Measurements from ENCODE around the gene RNF43.
A peak's percentile ranks its signal among the peaks of the same experiment; 100 is the strongest.
"Not testable (repeated sequence)": the region's sequence is repeated elsewhere in the genome, so short reads cannot be mapped to it uniquely, and the experiment has no call there.

The RNF43 gene

DNA sequence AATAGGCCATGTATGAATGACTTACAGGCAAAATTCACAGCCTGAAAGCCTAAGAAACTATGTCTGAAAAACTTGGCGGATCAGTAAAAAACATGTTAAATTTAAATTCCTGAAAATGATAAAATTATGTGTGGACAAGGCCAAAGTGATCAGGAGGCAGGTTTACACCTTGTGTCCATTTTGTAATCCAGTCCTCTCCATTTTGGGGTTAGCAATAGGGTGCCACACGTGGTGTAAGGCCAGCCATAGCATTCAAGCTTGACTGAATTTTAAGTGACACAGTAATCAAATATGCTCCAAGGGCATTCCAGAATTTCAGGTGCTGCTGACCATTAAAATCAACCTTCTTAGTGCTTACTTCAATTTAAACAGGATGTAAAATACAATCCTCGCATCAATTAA is 2.7 kb downstream of the RNF43 start:
- peaks cover 44% of the 10 kb centered on the region for H3K4me1 Mint-ChIP-seq (ENCODE audit: low read depth)
- no peak for DNase-seq
- H3K27me3 Mint-ChIP-seq: no peaks in the 10 kb centered on the region
- no peak overlapping the region for H3K4me3 Mint-ChIP-seq
- H3K9me3 Mint-ChIP-seq: no peaks in the 10 kb centered on the region
- H3K36me3 Mint-ChIP-seq (ENCODE audit: low read depth): no peaks in the 10 kb centered on the region
- H3K27ac Mint-ChIP-seq: no peak overlapping the region

DNA sequence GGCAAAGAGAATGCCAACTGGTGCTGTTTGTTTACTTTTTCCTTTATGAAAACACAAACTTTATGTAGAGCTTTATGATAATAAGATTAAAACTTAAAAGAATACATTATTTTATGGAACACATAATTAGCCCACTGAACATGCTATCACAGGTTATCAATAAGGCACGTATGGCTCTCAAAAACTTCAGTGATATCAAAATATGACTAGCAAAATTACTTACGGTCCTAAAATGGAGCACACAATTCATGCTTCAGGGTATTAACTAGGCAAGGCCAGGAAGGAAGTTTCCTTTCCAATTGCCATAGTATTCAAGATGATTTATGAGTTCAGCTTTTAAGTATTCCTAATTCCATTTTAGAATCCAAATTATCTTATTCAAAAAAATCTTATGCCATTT is 3.6 kb downstream of the RNF43 start:
- DNase-seq: no peak
- H3K27ac Mint-ChIP-seq: peak overlapping the region; percentile 87
- no peaks in the 10 kb centered on the region for H3K36me3 Mint-ChIP-seq (ENCODE audit: low read depth)
- H3K4me1 Mint-ChIP-seq (ENCODE audit: low read depth): peaks cover 44% of the 10 kb centered on the region
- H3K27me3 Mint-ChIP-seq: no peaks in the 10 kb centered on the region
- no peak overlapping the region for H3K4me3 Mint-ChIP-seq
- H3K9me3 Mint-ChIP-seq: no peaks in the 10 kb centered on the region

DNA sequence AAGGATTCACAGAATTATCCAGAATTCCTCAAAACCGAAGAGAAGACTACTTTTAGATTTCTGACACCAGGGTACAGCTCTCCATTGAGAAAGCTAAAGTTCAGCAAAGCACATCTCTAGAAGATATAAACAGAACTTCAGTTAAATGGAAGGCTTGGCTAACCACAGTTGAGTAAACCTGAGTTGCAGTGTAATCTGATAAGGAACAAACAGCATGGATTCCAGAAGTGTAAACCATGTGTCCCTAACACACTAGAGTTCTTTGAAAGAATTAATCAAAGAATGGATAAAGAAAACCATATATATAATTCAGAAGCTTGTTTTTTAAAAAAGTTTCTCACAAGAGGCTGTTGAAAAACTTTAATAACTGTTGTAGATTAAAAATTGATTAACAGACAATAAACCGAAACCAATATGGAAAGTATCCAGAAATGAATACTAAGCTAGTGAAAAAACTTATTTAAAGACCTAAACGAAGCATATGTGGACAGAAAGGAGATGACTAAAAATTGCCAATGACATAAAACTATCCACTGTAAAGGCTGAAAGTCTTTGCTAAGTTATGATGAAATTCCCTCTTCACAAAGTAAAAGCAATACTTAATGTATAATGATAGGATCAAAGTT is 4.3 kb downstream of the RNF43 start:
- no peak for DNase-seq
- Mint-ChIP-seq H3K4me1 (ENCODE audit: low read depth) (peaks cover 40% of the 10 kb centered on the region), H3K36me3 (ENCODE audit: low read depth) (no peaks in the 10 kb centered on the region), H3K9me3 (no peaks in the 10 kb centered on the region), H3K4me3 (peak overlapping the region; percentile 42), H3K27ac (peak overlapping the region; percentile 87), H3K27me3 (no peaks in the 10 kb centered on the region)

DNA sequence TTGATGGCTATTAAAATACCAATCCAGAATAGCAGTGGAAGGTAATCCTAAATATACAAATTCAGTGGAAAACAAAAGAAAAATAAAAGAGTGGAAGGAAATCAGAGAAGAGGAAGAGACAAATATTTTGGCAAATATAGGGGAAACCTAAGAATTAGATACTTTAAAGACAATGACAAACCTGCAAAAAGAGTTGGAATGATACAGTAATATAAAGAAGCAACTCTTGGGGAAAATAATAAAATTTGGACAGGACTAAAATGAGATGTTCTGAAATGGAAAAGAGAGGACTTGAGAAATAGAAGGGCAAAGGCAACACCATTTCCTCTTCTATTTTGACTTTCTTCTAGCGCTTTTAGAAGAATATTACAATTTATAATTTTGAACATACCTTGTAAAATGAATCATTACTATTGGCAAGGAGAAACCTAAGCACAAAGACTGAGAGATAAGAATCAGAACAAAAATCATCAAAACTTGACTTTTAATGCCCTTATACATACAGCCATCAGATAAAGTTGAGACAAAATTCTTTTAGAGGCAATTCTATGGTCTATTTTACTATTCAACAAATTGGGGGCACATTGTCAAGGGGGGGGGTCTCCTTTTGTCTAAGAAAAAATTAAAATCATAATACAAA is 5.2 kb downstream of the RNF43 start:
- peak overlapping the region; percentile 10 for H3K4me3 Mint-ChIP-seq

DNA sequence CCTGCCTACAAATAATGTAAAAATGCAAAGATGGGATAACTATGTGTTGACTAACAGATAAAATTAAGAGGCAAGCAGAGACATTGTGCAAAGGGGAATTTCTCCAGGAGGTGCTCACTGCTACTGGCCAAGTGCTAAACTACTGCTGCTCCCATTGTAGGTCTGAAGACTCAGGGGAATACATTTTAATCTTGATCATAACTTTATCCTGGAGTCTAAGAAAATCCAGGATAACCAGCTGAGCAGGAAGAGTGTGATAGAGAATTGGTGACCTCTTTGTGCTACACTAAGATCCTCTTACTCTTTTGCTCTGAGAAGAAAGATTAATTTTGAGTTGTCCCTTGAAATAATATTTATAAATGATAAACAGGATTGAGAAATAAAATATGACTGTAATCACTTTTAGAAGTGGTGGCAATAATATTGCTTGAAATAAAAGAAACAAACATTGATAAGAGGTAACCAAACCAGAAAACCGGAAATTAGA is 5.9 kb downstream of the RNF43 start:
- Mint-ChIP-seq H3K9me3 (no peaks in the 10 kb centered on the region), H3K27me3 (no peaks in the 10 kb centered on the region), H3K27ac (no peak overlapping the region), H3K4me3 (no peak overlapping the region), H3K4me1 (ENCODE audit: low read depth) (peaks cover 27% of the 10 kb centered on the region), H3K36me3 (ENCODE audit: low read depth) (no peaks in the 10 kb centered on the region)
- no peak for DNase-seq

More for the DNA sequence above, 5.2 kb downstream of the RNF43 start:
- peak overlapping the region; percentile 87 for H3K27ac Mint-ChIP-seq
- H3K4me1 Mint-ChIP-seq (ENCODE audit: low read depth): peaks cover 31% of the 10 kb centered on the region
- DNase-seq: no peak
- H3K36me3 Mint-ChIP-seq (ENCODE audit: low read depth): no peaks in the 10 kb centered on the region
- H3K9me3 Mint-ChIP-seq: no peaks in the 10 kb centered on the region
- no peaks in the 10 kb centered on the region for H3K27me3 Mint-ChIP-seq

DNA sequence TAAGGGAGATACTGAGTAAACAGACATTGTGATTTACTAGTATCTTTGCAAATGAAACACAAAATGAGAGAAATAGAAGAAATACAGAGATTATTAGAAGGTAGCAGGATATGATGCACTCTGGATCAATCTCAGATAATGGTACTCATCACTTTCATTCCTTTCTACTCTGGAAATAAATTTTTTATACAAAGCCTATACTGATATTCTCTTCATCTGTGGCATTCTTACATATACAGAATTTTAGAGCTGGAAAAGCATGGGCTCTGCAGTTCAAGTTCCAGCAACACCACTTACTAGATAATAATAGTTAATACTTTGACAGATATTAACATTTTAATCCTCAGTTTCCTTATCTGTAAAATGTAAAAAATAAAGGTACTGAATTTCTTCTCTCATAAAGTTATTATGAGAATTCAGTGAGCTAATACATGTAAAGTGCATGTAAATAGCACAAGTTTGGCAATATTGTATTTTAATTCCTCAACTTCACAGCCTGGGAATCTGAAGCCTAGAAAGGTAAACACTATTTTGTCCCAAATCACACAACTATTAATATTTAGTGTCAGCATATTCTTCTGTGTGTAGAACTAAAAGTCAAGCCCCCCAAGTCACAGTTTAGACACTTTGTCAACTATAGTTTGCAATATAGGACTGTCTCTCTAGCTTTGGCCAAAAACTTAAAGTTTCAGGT is 6.5 kb downstream of the RNF43 start:
- H3K27me3 Mint-ChIP-seq: no peaks in the 10 kb centered on the region
- no peaks in the 10 kb centered on the region for H3K36me3 Mint-ChIP-seq (ENCODE audit: low read depth)
- no peak overlapping the region for H3K27ac Mint-ChIP-seq

DNA sequence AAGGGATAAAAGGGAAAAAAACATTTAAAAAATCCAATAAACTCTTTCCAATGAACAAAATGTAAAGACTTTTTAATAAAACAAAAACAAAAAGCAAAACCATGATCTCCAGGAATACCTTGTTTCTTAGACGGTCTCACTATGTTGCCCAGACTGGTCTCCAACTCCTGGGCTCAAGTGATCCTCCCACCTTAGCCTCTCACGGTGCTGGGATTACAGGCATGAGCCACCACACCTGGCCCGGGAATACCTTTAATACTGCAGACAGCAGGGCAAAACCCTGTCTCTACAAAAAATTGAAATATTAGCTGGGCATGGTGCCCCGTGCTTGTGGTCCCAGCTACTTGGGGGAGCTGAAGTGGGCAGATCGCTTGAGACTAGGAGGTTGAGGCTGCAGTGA is 7.9 kb downstream of the RNF43 start:
- Mint-ChIP-seq H3K9me3 (no peaks in the 10 kb centered on the region), H3K27me3 (no peaks in the 10 kb centered on the region), H3K27ac (no peak overlapping the region), H3K36me3 (ENCODE audit: low read depth) (no peaks in the 10 kb centered on the region), H3K4me3 (no peak overlapping the region), H3K4me1 (ENCODE audit: low read depth) (peaks cover 22% of the 10 kb centered on the region)
- DNase-seq: no peak

More for the DNA sequence above, 6.5 kb downstream of the RNF43 start:
- DNase-seq: no peak
- Mint-ChIP-seq H3K9me3 (no peaks in the 10 kb centered on the region), H3K4me1 (ENCODE audit: low read depth) (peaks cover 25% of the 10 kb centered on the region), H3K4me3 (no peak overlapping the region)

DNA sequence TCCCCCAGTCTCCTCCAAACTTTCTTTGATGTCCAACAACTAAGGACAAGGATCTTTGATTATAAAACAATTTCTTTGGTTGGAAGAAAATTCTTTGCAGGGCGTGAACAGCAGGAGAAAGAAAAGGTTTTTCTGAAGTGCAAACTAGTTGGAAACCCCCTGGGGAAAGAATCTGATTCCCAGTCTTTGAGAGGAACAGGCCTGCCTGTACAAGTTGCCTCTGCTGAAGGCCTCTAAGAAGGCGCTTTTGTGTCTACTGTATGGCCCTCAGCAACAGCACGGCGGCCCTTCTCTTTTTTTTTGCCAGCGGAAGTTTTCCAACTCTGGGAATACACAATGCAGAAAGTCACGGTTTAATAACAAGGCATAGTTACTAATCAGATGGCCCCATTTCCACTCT is 14.0 kb downstream of the RNF43 start:
- H3K4me1 Mint-ChIP-seq (ENCODE audit: low read depth): peaks cover 14% of the 10 kb centered on the region
- H3K36me3 Mint-ChIP-seq (ENCODE audit: low read depth): no peaks in the 10 kb centered on the region
- no peaks in the 10 kb centered on the region for H3K9me3 Mint-ChIP-seq
- no peak for DNase-seq
- H3K4me3 Mint-ChIP-seq: no peak overlapping the region
- H3K27ac Mint-ChIP-seq: no peak overlapping the region
- no peaks in the 10 kb centered on the region for H3K27me3 Mint-ChIP-seq

DNA sequence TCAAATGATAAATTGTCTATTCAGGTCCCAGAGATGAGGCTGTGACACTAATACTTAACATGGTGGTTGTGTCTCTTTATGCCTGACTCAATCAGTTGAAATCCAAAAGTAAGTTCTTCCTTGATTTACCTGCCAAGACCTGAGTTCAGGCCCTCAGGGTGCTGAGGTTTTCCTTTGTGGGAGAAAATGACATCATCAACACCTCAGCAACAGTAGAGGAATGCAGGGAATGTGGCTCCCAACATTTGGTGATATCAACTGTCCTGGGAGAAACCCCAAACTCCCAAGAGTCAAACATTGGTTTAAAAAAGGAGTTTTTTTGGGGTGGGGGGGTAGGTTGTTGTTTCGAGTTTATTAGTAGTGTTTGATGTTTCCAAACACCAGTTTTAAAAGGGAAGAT is 14.7 kb downstream of the RNF43 start:
- no peak overlapping the region for H3K4me3 Mint-ChIP-seq
- DNase-seq: no peak
- no peaks in the 10 kb centered on the region for H3K27me3 Mint-ChIP-seq
- H3K9me3 Mint-ChIP-seq: no peaks in the 10 kb centered on the region
- H3K36me3 Mint-ChIP-seq (ENCODE audit: low read depth): no peaks in the 10 kb centered on the region
- H3K27ac Mint-ChIP-seq: no peak overlapping the region
- H3K4me1 Mint-ChIP-seq (ENCODE audit: low read depth): peaks cover 14% of the 10 kb centered on the region

DNA sequence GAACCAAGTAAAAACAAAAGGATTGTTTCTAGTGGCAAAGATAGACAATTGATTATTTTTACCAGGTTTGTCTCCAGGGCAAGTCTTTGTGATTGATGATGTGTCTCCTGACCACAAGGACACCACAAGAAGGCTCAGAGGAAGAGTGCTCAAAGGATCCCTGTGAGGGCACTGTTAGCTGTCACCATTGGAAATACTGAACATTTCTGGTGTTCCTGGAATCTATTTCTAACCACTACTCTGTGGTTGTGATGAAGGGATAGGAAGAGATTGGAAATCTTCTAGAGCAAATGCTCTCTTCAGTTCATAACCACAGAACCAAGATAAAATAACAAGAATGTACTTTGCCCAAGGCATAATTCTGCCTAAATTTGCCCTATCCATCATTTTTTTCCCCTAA is 15.3 kb downstream of the RNF43 start:
- DNase-seq: no peak
- Mint-ChIP-seq H3K27me3 (no peaks in the 10 kb centered on the region), H3K4me3 (no peak overlapping the region), H3K36me3 (ENCODE audit: low read depth) (no peaks in the 10 kb centered on the region), H3K27ac (peak overlapping the region; percentile 12), H3K4me1 (ENCODE audit: low read depth) (peaks cover 14% of the 10 kb centered on the region), H3K9me3 (no peaks in the 10 kb centered on the region)

DNA sequence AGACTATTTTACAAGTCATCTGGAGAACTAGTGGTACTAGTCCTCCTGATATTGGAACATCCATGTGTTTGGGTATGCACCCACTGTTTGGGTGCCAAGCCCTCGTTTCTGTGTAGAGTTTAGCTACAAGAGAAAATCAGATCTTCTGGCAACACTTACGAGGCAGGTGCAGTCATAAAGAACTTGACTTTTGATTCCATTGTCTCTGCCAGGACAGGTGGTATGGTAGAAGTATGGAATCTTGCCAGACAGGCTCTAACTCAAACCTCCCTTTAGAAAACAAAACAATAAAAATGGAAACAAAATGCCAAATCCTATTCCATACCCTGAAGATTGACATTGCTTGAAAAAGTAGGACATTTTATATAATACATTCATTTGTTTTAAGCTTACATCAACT is 16.0 kb downstream of the RNF43 start:
- H3K27me3 Mint-ChIP-seq: no peaks in the 10 kb centered on the region
- no peak overlapping the region for H3K4me3 Mint-ChIP-seq
- peaks cover 3% of the 10 kb centered on the region for H3K36me3 Mint-ChIP-seq (ENCODE audit: low read depth)
- peaks cover 14% of the 10 kb centered on the region for H3K4me1 Mint-ChIP-seq (ENCODE audit: low read depth)
- no peaks in the 10 kb centered on the region for H3K9me3 Mint-ChIP-seq
- no peak overlapping the region for H3K27ac Mint-ChIP-seq
- no peak for DNase-seq

DNA sequence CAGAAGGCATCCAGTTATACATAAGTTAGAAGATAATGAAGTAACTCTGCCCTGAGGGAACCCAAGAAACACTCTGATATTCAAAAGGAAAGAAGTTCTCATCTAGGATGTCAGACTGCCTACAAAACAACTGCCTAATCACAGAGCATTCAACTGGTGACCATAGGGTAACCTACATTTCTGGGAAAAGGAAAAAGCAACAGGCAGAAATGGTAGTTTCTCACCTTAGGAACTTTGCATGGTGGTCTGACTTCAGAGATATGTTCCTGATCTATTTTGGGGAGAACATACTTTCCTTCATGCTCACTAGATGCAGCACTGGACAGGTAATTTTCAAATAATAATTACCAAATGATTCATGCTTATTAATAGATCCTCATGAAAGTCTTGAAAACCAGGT is 16.5 kb downstream of the RNF43 start:
- Mint-ChIP-seq H3K4me1 (ENCODE audit: low read depth) (peaks cover 14% of the 10 kb centered on the region), H3K36me3 (ENCODE audit: low read depth) (peaks cover 3% of the 10 kb centered on the region), H3K4me3 (no peak overlapping the region), H3K27ac (no peak overlapping the region), H3K9me3 (no peaks in the 10 kb centered on the region), H3K27me3 (no peaks in the 10 kb centered on the region)
- DNase-seq: no peak

DNA sequence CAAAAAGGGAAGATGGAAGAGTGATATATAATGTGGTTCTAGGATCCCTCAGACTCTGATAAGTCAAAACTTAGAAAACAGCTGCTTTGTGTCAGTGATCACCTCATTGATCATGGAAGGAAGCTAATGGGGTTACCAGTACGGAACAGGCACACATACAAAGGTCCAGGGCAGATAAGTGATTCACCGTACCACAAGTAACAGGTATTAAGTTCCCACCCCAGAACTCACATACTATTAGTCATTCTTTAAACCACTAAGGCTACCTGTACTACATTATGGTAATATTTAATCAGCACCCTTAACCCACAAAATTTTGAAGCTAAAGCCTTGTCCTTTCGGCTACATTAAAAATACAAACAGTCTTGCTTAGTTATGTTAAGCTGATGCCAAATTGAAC is 17.4 kb downstream of the RNF43 start:
- H3K4me1 Mint-ChIP-seq (ENCODE audit: low read depth): peaks cover 14% of the 10 kb centered on the region
- H3K27me3 Mint-ChIP-seq: no peaks in the 10 kb centered on the region
- no peak overlapping the region for H3K27ac Mint-ChIP-seq
- no peak for DNase-seq
- H3K4me3 Mint-ChIP-seq: no peak overlapping the region
- peaks cover 3% of the 10 kb centered on the region for H3K36me3 Mint-ChIP-seq (ENCODE audit: low read depth)
- no peaks in the 10 kb centered on the region for H3K9me3 Mint-ChIP-seq

DNA sequence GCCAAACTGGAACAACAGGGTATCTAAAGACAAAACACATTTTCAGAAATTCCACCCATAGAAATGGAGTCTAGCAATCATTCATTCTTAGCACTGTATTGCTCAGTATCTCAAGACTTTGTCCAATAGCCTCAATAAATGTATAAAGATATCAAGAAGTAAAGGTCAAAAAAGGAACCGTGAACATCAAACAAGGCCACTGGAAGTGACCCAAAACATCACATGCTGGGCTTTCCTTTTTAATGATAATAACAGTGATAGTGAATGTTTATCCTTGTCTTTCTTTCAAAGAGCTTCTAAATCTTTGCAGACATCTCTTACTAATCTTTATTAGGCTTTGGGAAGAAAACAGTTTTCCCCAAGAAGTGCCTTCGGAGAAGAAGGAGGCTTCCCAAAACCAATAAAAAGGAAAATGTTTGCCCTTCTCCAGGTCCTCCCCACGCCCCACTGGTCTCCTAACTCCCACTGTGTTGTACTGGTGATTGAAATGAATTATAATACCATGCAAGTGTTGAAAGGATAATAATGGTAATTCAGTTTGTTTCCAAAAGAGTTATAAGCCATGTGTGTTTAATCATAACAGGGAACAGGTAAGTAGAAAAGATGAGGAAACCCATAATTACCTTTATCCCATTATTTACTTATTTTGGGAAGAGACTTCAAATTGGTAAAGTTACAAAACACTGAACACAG is 18.6 kb downstream of the RNF43 start:
- Mint-ChIP-seq H3K36me3 (ENCODE audit: low read depth) (peaks cover 3% of the 10 kb centered on the region), H3K9me3 (no peaks in the 10 kb centered on the region), H3K4me1 (ENCODE audit: low read depth) (peaks cover 13% of the 10 kb centered on the region), H3K27me3 (no peaks in the 10 kb centered on the region), H3K4me3 (no peak overlapping the region), H3K27ac (no peak overlapping the region)
- no peak for DNase-seq

DNA sequence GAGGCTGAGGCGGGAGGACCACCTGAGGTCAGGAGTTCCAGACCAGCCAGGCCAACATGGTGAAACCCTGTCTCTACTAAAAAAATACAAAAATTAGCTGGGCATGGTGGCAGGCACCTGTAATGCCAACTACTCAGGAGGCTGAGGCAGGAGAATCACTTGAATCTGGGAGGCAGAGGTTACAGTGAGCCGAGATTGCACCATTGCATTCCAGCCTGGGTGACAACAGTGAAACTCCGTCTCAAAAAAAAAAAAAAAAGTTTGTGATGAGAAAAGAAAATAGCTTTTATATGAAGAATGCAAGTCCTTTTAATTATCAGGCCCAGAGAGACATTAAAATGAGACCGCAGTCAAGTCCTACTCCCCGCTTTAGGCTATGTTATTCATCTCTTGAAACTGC is 19.9 kb downstream of the RNF43 start:
- not testable (repeated sequence) for H3K4me1 Mint-ChIP-seq (ENCODE audit: low read depth); H3K9me3 Mint-ChIP-seq; H3K27ac Mint-ChIP-seq; DNase-seq; H3K27me3 Mint-ChIP-seq; H3K36me3 Mint-ChIP-seq (ENCODE audit: low read depth); H3K4me3 Mint-ChIP-seq
